ENCODE data around the gene BAHCC1.

BAHCC1 gene

GRCh38 chr17:81461607-81462500 lies 66.6 kb downstream of the BAHCC1 start:
- in situ Hi-C loops (cut with HindIII; ENCODE audit: low pct_ligation_motif_present, low pct_unique_long_range_greater_than_20kb, low sequenced_read_pairs): no loop called here

GRCh38 chr17:81462506-81463125 lies 67.4 kb downstream of the BAHCC1 start:
- in situ Hi-C loops (cut with HindIII; ENCODE audit: low pct_ligation_motif_present, low pct_unique_long_range_greater_than_20kb, low sequenced_read_pairs): no loop called here
- DNase-seq: no peak

More at GRCh38 chr17:81461607-81462500, 66.6 kb downstream of the BAHCC1 start:
- no peak for DNase-seq

- DNase-seq: no peak
- in situ Hi-C loops (cut with HindIII; ENCODE audit: low pct_ligation_motif_present, low pct_unique_long_range_greater_than_20kb, low sequenced_read_pairs): no loop called here
Measured at GRCh38 chr17:81463506-81463905, 68.2 kb downstream of the BAHCC1 start.

- in situ Hi-C loops (cut with HindIII; ENCODE audit: low pct_ligation_motif_present, low pct_unique_long_range_greater_than_20kb, low sequenced_read_pairs): no loop called here
- DNase-seq: no peak
Measured at GRCh38 chr17:81464586-81464985, 69.3 kb downstream of the BAHCC1 start.

GRCh38 chr17:81465910-81466309 lies 70.7 kb downstream of the BAHCC1 start:
- DNase-seq: no peak
- in situ Hi-C loops (cut with HindIII; ENCODE audit: low pct_ligation_motif_present, low pct_unique_long_range_greater_than_20kb, low sequenced_read_pairs): no loop called here

GRCh38 chr17:81466564-81467472 lies 71.6 kb downstream of the BAHCC1 start:
- in situ Hi-C loops (cut with HindIII; ENCODE audit: low pct_ligation_motif_present, low pct_unique_long_range_greater_than_20kb, low sequenced_read_pairs): no loop called here
- no peak for DNase-seq

GRCh38 chr17:81468111-81468769 lies 73.0 kb downstream of the BAHCC1 start:
- in situ Hi-C loops (cut with HindIII; ENCODE audit: low pct_ligation_motif_present, low pct_unique_long_range_greater_than_20kb, low sequenced_read_pairs): no loop called here
- no peak for DNase-seq

- in situ Hi-C loops (cut with HindIII; ENCODE audit: low pct_ligation_motif_present, low pct_unique_long_range_greater_than_20kb, low sequenced_read_pairs): no loop called here
- no peak for DNase-seq
Measured at GRCh38 chr17:81468770-81469121, 73.5 kb downstream of the BAHCC1 start.

GRCh38 chr17:81469266-81469665 lies 74.0 kb downstream of the BAHCC1 start:
- no peak for DNase-seq
- in situ Hi-C loops (cut with HindIII; ENCODE audit: low pct_ligation_motif_present, low pct_unique_long_range_greater_than_20kb, low sequenced_read_pairs): no loop called here

GRCh38 chr17:81470270-81470943 lies 75.2 kb downstream of the BAHCC1 start:
- in situ Hi-C loops (cut with HindIII; ENCODE audit: low pct_ligation_motif_present, low pct_unique_long_range_greater_than_20kb, low sequenced_read_pairs): no loop called here
- DNase-seq: no peak

- in situ Hi-C loops (cut with HindIII; ENCODE audit: low pct_ligation_motif_present, low pct_unique_long_range_greater_than_20kb, low sequenced_read_pairs): no loop called here
- DNase-seq: no peak
Measured at GRCh38 chr17:81470944-81471817, 75.9 kb downstream of the BAHCC1 start.

- DNase-seq: no peak
- in situ Hi-C loops (cut with HindIII; ENCODE audit: low pct_ligation_motif_present, low pct_unique_long_range_greater_than_20kb, low sequenced_read_pairs): no loop called here
Measured at GRCh38 chr17:81471818-81472456, 76.7 kb downstream of the BAHCC1 start.

GRCh38 chr17:81473019-81473418 lies 77.8 kb downstream of the BAHCC1 start:
- in situ Hi-C loops (cut with HindIII; ENCODE audit: low pct_ligation_motif_present, low pct_unique_long_range_greater_than_20kb, low sequenced_read_pairs): no loop called here
- no peak for DNase-seq

- DNase-seq: no peak
- in situ Hi-C loops (cut with HindIII; ENCODE audit: low pct_ligation_motif_present, low pct_unique_long_range_greater_than_20kb, low sequenced_read_pairs): no loop called here
Measured at GRCh38 chr17:81474958-81475357, 79.7 kb downstream of the BAHCC1 start.

GRCh38 chr17:81476097-81476496 lies 80.8 kb downstream of the BAHCC1 start:
- in situ Hi-C loops (cut with HindIII; ENCODE audit: low pct_ligation_motif_present, low pct_unique_long_range_greater_than_20kb, low sequenced_read_pairs): no loop called here
- no peak for DNase-seq

- in situ Hi-C loops (cut with HindIII; ENCODE audit: low pct_ligation_motif_present, low pct_unique_long_range_greater_than_20kb, low sequenced_read_pairs): no loop called here
- DNase-seq: no peak
Measured at GRCh38 chr17:81476635-81477034, 81.4 kb downstream of the BAHCC1 start.

GRCh38 chr17:81477173-81477572 lies 81.9 kb downstream of the BAHCC1 start:
- in situ Hi-C loops (cut with HindIII; ENCODE audit: low pct_ligation_motif_present, low pct_unique_long_range_greater_than_20kb, low sequenced_read_pairs): no loop called here
- DNase-seq: no peak

All from ACHN (cell line).